Kidney capillary endothelial cell (primary cell): Measurements from ENCODE around the gene MPC1.
"Not testable (repeated sequence)": the region's sequence is repeated elsewhere in the genome, so short reads cannot be mapped to it uniquely, and the experiment has no call there.

Source experiments
- DNase-seq: peaks from one replicate; pipeline ENCODE4 v3.0.0-alpha.2; 2018; ENCODE audit warnings: low spot score

The MPC1 gene

GRCh38 chr6:166344921-166345320 lies 37.8 kb downstream of the MPC1 start:
- not testable (repeated sequence) for DNase-seq

DNA sequence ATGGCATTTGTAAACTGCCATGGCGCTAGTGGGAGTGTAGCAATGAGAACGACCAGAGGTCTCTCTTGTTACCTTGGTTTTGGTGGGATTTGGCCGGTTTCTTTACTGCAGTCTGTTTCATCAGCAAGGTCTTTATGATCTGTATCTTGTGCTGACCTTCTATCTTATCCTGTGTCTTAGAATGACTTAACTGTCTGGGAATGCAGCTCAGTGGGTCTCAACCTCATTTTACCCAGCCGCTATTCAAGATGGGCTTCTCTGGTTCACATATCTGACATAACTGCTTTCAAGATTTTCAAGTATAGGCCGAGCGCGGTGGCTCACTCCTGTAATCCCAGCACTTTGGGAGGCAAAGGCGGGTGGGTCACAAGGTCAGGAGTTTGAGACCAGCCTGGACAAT lies 38.5 kb downstream of the MPC1 start:
- no peak for DNase-seq

DNA sequence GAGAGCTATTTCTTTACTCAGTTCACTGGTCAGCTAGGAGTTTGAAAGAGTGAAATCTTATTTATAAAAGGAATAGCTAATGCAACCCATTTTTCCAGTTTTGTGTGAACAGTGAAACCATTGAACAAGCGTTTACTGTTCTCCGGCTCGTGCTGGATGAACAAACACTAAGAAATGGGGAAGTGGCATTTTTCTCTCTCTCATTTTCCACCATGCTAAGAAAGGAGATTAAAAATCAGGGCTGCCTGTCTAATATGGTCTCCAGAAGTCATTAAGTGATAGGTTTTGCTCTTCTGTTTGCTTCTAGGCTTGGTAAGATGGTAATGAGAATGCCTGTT lies 39.6 kb downstream of the MPC1 start:
- DNase-seq: no peak

DNA sequence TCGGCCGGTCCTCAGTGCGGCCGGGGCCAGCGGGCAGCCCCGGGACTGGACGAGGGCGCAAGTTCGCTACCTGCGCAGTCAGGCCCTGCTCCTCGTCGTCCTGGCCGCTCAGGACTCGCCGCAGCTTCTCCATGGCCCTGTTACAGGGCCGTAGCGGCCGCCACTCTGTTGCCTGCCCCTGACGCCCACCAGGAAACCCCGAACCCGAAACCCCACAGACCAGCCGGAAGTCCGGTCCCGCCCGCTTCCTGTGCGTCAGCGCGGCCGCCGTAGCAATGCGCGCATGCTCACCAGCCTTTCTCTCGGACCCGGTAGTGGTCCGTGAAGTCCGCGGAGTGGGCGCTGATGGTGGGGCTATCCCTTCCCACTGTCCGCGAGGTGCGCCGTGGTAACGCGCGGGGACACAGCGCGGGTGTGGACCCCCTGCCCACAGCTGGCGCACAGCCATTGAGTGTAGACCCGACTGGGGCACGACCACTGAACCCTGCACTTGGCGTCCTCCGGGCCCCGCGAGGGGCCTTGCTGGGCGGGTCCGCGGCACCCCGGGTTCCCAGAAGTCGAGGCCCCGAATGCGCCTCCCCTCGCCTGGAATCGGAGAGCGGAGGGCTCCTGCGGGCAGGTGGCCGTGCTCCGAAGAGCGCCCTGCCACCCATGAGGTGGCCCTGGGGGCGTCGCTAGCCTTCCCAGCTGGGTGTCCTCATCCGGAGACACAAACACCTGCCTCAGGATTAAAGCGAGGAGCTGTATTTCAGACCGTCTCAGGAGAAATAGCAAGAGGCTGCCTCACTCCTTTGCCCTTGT lies 40.2 kb downstream of the MPC1 start, which contains the start of gene SFT2D1:
SFT2D1 (minus strand) TSS at position 197 of the 801 bp plus-strand sequence; CDS start at position 133, 64 bp downstream.
- DNase-seq: peak; percentile 88

GRCh38 chr6:166341977-166342348 lies 40.8 kb downstream of the MPC1 start:
- no peak for DNase-seq

DNA sequence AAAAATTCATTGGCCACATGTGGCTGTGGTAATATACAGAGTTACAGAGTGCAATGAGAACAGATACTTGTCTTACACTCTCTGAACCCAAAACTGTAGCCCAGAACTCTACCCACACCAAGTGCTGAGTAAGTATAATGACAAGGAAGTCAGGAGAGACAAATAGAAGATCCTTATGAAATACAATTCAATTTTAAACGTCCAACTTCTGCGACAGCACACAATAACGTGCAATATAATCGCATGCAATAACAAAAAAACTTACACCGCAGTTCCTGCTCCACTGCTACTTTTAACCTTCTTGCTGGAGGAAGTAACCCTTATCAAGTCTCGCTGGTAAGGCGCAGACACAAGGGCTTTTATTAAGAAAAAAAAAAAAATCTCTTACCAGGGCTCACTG lies 41.3 kb downstream of the MPC1 start:
- DNase-seq: no peak

- no peak for DNase-seq
These were observed 43.9 kb downstream of the MPC1 start for GRCh38 chr6:166338854-166339253.

DNA sequence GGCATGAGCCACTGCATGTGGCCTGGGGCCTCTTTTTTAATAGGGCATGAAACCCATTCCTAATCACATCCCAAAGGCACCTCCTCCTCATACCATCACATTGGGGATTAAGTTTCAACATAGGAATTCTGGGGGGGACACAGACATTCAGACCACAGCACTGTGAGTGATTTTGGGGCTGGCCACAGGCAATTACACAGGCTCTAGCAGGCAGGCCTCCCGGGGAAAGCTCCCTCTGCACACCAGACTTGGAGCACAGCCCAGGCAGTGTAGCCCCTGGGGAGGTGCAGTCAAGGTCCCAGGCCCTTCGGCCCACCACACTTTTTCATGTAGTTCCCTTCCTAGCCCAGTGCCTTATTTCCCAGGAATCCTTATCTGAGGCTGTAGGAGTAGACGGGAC lies 45.9 kb downstream of the MPC1 start:
- DNase-seq: no peak

GRCh38 chr6:166335378-166336302 lies 47.1 kb downstream of the MPC1 start:
- DNase-seq: no peak

DNA sequence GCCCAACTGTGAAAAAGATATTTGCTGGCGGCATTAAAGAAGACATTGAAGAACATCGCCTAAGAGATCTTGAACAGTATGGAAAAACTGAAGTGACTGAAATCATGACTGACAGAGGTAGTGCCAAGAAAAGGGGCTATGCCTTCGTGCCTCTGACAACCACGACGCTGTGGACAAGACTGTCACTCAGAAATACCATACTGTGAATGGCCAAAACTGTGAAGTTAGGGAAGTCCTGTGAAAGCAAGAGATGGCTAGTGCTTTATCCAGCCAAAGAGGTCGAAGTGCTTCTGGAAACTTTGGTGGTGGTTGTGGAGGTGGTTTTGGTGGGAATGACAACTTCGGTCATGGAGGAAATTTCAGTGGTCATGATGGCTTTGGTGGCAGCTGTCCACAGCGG lies 47.9 kb downstream of the MPC1 start:
- DNase-seq: no peak

DNA sequence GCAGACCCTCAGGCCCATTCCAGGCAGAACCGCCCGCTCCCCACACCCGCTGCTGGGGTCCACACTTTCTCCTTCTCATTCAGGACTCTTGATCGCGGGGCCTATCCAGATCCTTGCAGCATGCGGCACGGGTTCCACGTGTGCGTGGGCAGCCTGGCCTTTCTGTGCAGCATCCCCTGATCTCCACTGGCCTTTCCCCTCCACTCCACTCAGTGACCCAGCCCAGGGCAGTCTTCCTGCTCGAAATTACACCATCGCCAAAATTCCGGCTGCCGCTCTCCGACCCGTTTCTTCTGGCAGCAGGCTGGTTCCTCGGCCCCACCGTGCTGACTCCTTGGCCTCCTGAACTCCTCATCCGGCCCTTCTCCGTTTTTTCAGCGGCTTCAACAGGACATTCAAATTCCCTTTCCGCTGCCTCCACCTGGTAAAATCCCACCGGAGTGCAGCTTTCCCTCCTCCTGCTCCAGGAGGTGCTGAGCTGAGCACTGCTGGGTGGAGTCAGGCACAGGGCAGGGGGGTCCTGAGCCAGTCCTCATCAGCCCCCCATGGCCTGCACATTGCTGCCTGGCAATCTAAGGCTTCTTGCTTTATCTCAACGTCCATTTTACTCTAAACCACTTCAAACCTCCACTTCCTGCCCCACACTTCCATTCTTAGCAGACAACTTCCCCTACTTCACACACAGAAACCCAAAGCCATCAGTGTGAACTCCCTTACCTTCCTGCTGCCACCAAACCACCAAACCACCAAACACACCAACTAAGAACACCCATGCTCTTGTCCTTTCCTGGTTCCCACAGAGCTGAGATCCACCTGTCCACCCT lies 49.4 kb downstream of the MPC1 start:
- DNase-seq: no peak

GRCh38 chr6:166331503-166332415 lies 51.0 kb downstream of the MPC1 start:
- no peak for DNase-seq

DNA sequence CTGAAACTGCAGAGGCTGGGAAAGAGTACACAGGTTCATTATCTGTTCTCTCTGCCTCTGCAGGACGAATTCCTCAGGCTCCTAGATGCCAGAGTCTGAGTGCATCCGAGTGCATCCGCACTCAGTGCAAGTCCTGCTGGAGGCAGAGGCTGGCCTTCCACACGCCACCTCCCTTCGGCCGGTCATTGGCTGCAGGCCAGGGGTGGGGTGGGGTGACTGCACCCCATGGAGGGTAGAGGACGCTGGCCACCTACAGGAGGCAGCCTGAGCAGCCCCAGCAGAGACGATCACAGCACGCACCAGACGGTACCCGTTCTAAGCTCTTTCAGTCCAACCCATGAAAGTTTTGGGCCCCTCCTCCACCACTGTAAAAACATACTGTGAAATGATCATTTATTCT lies 52.1 kb downstream of the MPC1 start:
- no peak for DNase-seq

- no peak for DNase-seq
These were observed 57.2 kb downstream of the MPC1 start for GRCh38 chr6:166325383-166326042.

DNA sequence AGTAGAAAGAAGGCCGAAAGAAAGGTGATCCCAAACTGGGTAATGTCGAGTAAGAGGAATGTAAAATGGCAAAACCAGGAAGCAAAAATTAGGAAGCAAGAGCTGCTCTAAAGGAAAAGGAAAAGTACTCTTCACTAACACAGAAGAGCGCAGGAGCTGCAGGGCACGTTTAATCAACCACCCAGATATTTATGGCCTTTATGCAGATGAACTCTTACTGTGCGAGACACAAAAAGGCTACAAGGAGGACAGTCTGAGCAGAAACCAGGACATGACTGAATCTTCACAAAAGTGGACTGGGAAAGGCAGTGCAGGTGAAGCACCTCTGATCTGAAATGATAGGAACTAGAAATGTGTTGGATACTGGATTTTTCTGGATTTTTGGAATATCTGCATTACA lies 59.3 kb downstream of the MPC1 start:
- DNase-seq: no peak

DNA sequence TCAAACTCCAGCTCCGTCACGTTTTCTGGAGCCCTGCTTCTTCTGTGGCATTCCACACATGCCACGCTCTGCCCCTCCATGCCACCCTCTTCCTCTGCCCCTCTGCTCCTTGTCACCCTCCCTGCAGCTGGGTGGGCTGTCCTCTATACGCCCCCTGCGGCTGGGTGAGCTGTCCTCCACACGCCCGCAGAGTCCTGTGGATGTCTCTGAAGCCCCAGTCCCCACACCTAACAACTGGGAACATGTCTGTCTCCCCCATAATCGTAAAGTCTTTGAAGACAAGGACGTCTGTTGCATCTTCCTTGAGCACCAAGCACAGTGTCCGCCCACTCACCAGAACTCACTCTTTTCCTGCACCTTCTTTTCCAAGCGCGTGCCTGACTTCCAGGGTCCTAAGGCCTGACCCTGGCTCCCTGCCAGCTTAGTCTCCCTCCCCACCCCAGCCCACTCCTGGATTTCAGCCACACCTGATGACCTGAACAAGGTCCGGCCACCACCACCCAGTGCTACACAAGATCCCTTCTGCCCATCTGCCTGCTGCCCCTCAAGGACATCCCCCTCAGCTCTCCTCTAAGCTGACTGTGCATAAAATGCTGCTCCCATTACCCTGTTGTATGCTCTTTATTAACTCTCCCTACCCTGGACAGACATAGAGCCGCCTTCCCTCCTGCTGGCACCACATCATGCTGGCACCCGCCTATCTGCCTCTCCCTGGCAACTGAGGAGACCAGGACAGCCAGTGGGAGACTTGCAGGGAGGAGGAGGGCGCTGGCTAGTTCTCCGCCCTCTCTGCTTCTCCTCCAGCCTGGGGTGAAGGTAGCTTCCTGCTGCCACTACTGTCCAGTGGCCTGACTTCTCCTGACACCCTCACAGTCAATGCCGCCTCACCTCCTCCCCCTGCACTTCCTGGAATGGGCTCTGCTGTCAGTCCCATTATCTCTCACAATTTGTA lies 63.8 kb downstream of the MPC1 start:
- no peak for DNase-seq

DNA sequence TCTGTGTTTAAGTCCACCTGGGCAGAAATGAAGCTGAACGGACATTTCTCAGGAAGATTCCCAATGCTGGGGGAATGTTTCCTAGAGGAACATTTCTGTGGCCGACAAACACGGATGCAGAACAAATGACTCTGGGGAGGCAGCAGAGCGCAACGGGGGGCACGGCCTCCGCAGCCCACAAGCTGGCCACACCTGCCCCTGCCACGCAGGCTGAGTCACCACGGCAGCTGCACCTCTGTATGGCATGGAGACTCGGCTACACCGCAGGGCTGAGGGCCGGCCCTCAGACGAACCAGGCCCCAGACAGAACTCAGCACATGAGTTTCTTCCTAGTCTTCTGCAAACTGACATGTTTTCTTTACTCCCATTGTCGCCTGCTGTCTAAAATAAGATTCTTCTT lies 64.5 kb downstream of the MPC1 start:
- no peak for DNase-seq

DNA sequence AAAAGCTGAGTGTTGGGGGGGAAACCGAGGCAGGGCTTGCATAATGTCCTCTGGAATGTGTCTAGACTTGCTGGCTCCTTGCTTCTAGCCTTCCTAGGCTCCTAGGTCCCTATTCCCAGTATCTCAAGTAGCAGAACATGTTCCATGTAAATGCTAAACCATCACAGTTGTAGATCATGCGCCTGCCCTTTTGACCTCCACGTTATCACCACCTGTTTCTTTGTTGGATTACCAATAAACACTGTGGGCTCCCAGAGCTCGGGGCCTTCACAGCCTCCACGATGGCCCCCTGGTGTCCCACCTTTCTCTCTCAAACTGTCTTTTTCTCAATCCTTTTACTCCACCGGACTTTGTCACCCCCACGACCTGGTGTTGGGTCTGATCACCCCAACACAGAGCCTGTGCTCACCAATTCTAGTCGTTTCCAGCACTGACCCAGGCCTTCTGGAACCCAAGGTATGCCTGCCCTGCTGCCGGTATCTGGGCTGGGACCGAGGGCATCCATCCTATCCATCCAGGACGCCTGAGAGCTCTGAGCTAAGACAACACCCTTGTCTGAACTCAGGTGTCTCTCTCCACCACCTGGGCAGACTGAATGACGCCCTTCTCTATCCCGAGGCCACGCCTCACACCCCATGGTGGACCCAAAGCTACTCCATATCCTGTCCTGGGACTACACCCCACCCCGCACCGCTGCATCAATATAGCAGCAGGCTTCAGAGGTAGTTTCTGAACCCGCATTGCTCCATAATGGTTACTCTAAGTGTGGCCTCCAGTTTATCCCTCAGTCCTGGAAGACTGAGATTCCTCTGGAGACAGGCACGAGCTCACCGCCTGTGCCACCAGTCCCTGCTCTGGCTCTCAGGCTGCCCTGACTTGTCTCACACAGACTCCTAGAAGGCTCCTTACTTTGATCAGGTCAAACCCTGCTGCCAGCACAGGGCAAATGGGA lies 65.2 kb downstream of the MPC1 start:
- no peak for DNase-seq
